Urothelium cell line (cell line): ENCODE data around the gene KIRREL3.
"Not testable (repeated sequence)": the region's sequence is repeated elsewhere in the genome, so short reads cannot be mapped to it uniquely, and the experiment has no call there.

Experiments
- DNase-seq: peaks from one replicate; pipeline ENCODE4 v3.0.0; 2011; ENCODE audit warnings: low spot score, mixed read lengths
- FAIRE-seq: peaks from 2 replicates; lab custom pipeline; 2011; peaks lifted over from hg19 to GRCh38; lab: Jason Lieb, UNC

The KIRREL3 gene

GRCh38 chr11:126963603-126964363 is 36.8 kb downstream of the KIRREL3 start:
- FAIRE-seq (no peak), DNase-seq (peak; percentile 48)

DNA sequence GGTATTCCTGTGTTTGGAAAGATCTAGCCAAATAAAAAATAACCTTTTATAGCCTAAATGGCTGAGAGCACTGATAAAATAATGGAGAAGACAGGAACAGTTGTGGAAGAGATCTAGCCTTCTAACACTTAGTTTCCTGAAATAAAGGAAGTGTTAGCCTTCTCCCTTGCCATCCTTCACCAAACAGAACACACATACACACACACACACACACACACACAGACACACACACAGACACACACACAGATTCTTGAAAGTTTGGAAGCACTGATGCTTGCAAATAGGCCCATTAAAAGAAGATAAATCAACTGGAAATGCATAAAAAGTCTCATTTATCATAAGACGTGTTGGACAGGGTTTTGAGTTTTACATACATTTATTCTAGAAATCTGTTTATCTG is 37.5 kb downstream of the KIRREL3 start:
- FAIRE-seq (no peak), DNase-seq (no peak)

DNA sequence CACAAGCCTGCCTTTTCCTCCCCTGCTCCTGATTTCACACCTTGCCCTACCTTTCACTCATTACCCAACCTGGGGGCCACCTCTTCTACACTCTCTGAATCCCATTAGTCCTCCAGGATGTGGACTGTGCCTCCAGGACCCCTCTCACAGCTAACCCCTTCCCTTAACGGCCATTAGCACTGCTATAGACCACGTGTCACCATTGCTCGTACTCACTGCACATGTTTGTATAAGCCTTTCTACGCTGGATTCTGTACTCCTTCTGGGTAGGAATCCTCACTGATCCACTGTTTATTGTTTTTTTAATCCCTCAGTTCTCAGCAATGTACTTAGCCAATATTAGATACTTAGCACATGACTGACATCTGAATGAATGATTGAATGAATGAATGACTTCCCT is 40.9 kb downstream of the KIRREL3 start:
- FAIRE-seq: no peak
- no peak for DNase-seq

- FAIRE-seq (no peak), DNase-seq (no peak)
Measured at GRCh38 chr11:126956635-126957034, 43.9 kb downstream of the KIRREL3 start.

- FAIRE-seq, DNase-seq: not testable (repeated sequence)
Measured at GRCh38 chr11:126952533-126952932, 48.0 kb downstream of the KIRREL3 start.

DNA sequence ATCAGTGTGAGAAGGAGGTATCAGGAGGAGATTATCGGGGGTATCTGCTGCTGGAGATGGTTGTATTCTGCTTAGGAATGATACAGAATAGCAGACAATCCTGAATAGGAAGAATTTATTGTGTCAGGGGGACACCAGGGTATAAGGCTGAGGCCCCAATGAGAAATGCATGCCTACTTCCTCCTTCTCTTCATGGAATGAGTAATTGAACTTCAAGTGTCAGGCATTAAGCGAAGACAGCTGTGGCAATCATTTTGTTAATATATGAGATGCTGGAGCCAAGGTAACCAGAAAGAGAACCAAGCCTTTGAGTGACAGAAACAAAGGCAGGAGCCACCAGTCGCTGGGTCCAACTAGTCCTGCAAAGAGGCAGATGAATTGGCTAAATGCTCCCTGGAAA is 49.1 kb downstream of the KIRREL3 start:
- no peak for DNase-seq
- no peak for FAIRE-seq

- DNase-seq (peak; percentile 57), FAIRE-seq (no peak)
Measured at GRCh38 chr11:126949066-126949891, 51.3 kb downstream of the KIRREL3 start.

DNA sequence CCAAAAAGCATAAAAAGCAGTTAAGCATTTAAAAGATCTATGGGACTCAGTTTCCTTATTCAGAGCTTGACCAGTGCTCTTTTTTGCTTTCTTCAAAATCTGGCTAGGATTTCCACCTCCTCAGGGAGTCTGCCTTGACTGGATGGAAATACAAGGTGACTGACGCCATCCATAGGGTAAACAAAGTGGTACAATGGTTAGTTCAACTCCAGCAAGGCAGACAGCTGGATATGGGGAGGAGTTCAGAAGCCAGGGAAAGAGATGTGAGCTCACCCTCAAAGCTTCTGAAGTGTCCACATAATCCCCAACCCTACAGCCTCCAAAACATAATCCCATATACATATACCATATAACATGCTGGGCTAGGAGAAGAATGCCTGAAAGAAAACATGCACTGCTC is 52.0 kb downstream of the KIRREL3 start:
- DNase-seq: peak; percentile 6
- no peak for FAIRE-seq

- FAIRE-seq (no peak), DNase-seq (no peak)
Measured at GRCh38 chr11:126945319-126945718, 55.3 kb downstream of the KIRREL3 start.

- no peak for FAIRE-seq
- no peak for DNase-seq
Measured at GRCh38 chr11:126943316-126943715, 57.3 kb downstream of the KIRREL3 start.

DNA sequence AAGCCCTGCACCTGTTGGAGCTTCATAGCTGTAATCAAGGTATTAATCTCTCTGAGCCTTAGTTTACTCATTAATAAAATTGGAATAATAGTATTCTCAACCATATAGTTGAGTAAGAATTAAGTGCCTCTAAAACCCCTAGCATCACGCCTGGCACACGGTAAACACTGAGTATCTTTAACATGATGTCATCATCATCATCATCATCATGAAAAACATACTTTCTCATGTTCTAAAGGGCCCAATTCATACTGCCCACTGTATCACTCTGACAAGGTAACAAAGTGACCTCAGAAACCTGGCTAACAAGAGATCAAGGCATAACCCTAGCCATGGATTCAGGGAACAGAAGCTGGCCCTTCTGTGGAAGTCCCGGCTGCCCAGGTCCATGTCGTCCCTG is 58.4 kb downstream of the KIRREL3 start:
- FAIRE-seq: no peak
- no peak for DNase-seq

- FAIRE-seq (no peak), DNase-seq (no peak)
Measured at GRCh38 chr11:126939552-126939951, 61.0 kb downstream of the KIRREL3 start.

GRCh38 chr11:126938718-126939117 is 61.9 kb downstream of the KIRREL3 start:
- FAIRE-seq (no peak), DNase-seq (no peak)

GRCh38 chr11:126930091-126930841 is 70.3 kb downstream of the KIRREL3 start:
- DNase-seq (no peak), FAIRE-seq (no peak)

- DNase-seq (no peak), FAIRE-seq (no peak)
Measured at GRCh38 chr11:126929179-126930061, 71.2 kb downstream of the KIRREL3 start.

DNA sequence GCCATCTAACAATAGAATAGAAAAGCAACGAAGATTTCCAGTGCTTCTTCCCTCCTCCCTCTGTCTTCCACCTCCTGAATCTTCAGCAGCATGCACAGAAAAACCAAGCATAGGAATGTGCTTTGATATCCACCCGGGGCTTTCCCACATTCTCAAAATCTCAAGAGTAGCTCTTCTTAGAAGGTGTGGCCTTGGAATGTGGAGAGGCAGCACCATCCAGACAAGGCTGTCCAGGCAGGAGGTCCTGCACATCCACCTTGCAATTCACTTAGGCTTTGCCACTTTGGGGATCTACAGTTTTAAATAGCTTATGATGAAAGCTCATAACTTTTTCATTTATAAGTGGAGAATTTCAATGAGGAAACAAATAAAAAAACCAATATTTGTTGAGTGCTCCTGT is 72.9 kb downstream of the KIRREL3 start:
- no peak for DNase-seq
- no peak for FAIRE-seq

GRCh38 chr11:126926376-126926791 is 74.2 kb downstream of the KIRREL3 start:
- DNase-seq: no peak

GRCh38 chr11:126925321-126926093 is 75.1 kb downstream of the KIRREL3 start:
- no peak for DNase-seq
- no peak for FAIRE-seq

More at GRCh38 chr11:126926376-126926791, 74.2 kb downstream of the KIRREL3 start:
- FAIRE-seq: no peak

DNA sequence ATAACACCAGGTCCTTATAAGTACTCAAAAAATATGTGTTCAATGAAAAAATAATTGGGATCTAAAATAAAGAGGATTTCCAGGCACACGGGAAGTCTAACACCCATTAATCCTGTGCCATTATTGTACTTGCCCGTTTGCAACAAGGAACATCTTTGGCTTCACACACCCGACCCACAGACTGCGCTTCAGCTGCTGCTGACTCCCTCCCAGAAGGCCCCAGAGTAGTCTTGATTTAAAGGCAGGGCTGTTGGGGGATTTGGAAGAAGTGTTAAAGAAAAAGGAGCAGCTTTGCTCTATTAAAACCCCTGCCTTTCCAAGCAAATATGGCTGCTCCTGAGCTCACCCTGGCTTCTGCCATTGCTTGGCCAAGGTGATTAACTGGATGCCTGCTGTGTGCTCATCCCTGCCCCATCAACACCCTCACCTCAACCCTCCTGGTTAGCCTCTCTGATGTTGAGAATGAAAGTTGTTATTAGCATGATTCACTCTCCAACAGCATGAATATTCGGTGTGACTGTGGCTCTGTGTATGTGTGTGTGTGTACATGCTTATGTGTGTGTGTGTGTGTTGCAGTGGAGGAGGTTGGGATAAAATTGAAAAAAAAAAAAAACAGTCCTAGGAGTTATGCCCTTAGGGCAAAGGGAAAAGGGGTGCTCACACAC is 76.1 kb downstream of the KIRREL3 start:
- DNase-seq (no peak), FAIRE-seq (no peak)
